GM23338 (cell line): Measurements from ENCODE around the gene SRGAP3. TPM values are rescaled to one million over a fixed set of nuclear protein-coding genes. Genes with fewer than 3 reads are reported as not detected.

Source experiments
- ATAC-seq: fragments of 200-7000 bp; cut with Tn5 transposase; 3 replicates; pipeline ENCODE4 v1.9.1; 2020
- DNase-seq: peaks from one replicate; pipeline ENCODE4 v3.0.0-alpha.2; 2015; ENCODE audit warnings: low spot score
- H2AFZ ChIP-seq: fragments of 200-600 bp; sonication (generic); 2 replicates; pipeline ENCODE4 v1.8.0; 2016; ENCODE audit warnings: antibody characterized with exemption, mild to moderate bottlenecking, moderate library complexity
- H3F3A ChIP-seq: fragments of 200-600 bp; sonication (generic); replicated peaks from 2 replicates; pipeline ENCODE4 v1.8.0; 2017; ENCODE audit warnings: antibody characterized with exemption, mixed run types, low read depth
- H3K27ac ChIP-seq: fragments of 200-600 bp; sonication (generic); 2 replicates; pipeline ENCODE4 v1.6.1; 2016; ENCODE audit warnings: low read depth
- H3K27me3 ChIP-seq: fragments of 200-600 bp; sonication (generic); 2 replicates; pipeline ENCODE4 v1.8.0; 2016; ENCODE audit warnings: mild to moderate bottlenecking, mixed run types, moderate library complexity; ENCODE audit not compliant: insufficient read depth
- H3K36me3 ChIP-seq: fragments of 200-600 bp; sonication (generic); 2 replicates; pipeline ENCODE4 v1.8.0; 2016; ENCODE audit warnings: mild to moderate bottlenecking; ENCODE audit not compliant: insufficient read depth
- H3K4me1 ChIP-seq: fragments of 200-600 bp; sonication (generic); 2 replicates; pipeline ENCODE4 v1.8.0; 2016; ENCODE audit warnings: mild to moderate bottlenecking, moderate library complexity; ENCODE audit not compliant: insufficient read depth
- H3K4me2 ChIP-seq: fragments of 200-600 bp; sonication (generic); 2 replicates; pipeline ENCODE4 v1.7.1; 2017; ENCODE audit warnings: mixed run types
- H3K4me3 ChIP-seq: fragments of 200-600 bp; sonication (generic); 2 replicates; pipeline ENCODE4 v1.6.1; 2016; ENCODE audit warnings: mixed run types
- H3K79me2 ChIP-seq: fragments of 200-600 bp; sonication (generic); replicated peaks from 2 replicates; pipeline ENCODE4 v1.8.0; 2017; ENCODE audit warnings: mild to moderate bottlenecking; ENCODE audit not compliant: insufficient read depth
- H3K9me2 ChIP-seq: fragments of 200-600 bp; sonication (generic); 2 replicates; pipeline ENCODE4 v1.8.0; 2017; ENCODE audit not compliant: insufficient read depth
- H4K20me1 ChIP-seq: fragments of 200-600 bp; sonication (generic); replicated peaks from 2 replicates; pipeline ENCODE4 v1.8.0; 2017; ENCODE audit warnings: mild to moderate bottlenecking; ENCODE audit not compliant: insufficient read depth
- H3K27ac Mint-ChIP-seq: 2 replicates; pipeline ENCODE4 v1.8.0; 2020; ENCODE audit warnings: inconsistent platforms, mild to moderate bottlenecking, moderate library complexity, mixed read lengths
- H3K27me3 Mint-ChIP-seq: 3 replicates; pipeline ENCODE4 v1.8.0; 2022; ENCODE audit warnings: low read depth, mild to moderate bottlenecking, moderate library complexity, mixed read lengths, inconsistent platforms; ENCODE audit not compliant: insufficient read depth, poor library complexity
- H3K36me3 Mint-ChIP-seq: 3 replicates; pipeline ENCODE4 v1.8.0; 2021; ENCODE audit warnings: low read depth, mild to moderate bottlenecking, inconsistent platforms, moderate library complexity, mixed read lengths
- H3K4me1 Mint-ChIP-seq: 3 replicates; pipeline ENCODE4 v1.8.0; 2020; ENCODE audit warnings: mild to moderate bottlenecking, inconsistent platforms, mixed read lengths
- H3K4me3 Mint-ChIP-seq: 3 replicates; pipeline ENCODE4 v1.8.0; 2021; ENCODE audit warnings: moderate library complexity, mild to moderate bottlenecking, inconsistent platforms, mixed read lengths
- H3K9me3 Mint-ChIP-seq: 3 replicates; pipeline ENCODE4 v1.8.0; 2020; ENCODE audit warnings: moderate library complexity, mild to moderate bottlenecking, inconsistent platforms, mixed read lengths
- CREB1 ChIP-seq: fragments of 250-450 bp; sonication (Bioruptor Pico); IDR thresholded peaks from 2 replicates; pipeline ENCODE4 v1.5.0; 2020; ENCODE audit warnings: low read depth, mild to moderate bottlenecking, moderate library complexity
- CTCF ChIP-seq, 2 experiments: fragments of 200-600 bp in 1 of 2; sonication (generic) in 1 of 2; conservative IDR thresholded peaks; 2 replicates each; pipeline versions ENCODE4 v1.5.1 to v1.6.1; 2016 to 2017; ENCODE audit warnings: antibody characterized with exemption in 2 of 2, low read depth in 2 of 2, mild to moderate bottlenecking in 2 of 2, moderate library complexity in 1 of 2
- ETS1 ChIP-seq: IDR thresholded peaks from 2 replicates; pipeline ENCODE4 v1.6.1; 2016; ENCODE audit warnings: antibody characterized with exemption
- EZH2 ChIP-seq: fragments of 200-600 bp; sonication (generic); IDR thresholded peaks from one replicate; pipeline ENCODE4 v1.8.0; 2017; ENCODE audit warnings: antibody characterized with exemption, mild to moderate bottlenecking, low read depth; ENCODE audit not compliant: unreplicated experiment
- EZH2phosphoT487 ChIP-seq: fragments of 200-600 bp; sonication (generic); IDR thresholded peaks from one replicate; pipeline ENCODE4 v1.8.1; 2018; ENCODE audit warnings: antibody characterized with exemption; ENCODE audit not compliant: unreplicated experiment
- JUNB ChIP-seq: IDR thresholded peaks from one replicate; pipeline ENCODE4 v1.6.1; 2016; ENCODE audit warnings: antibody characterized with exemption; ENCODE audit not compliant: unreplicated experiment
- NANOG ChIP-seq: IDR thresholded peaks from 2 replicates; pipeline ENCODE4 v1.6.1; 2016; ENCODE audit warnings: antibody characterized with exemption, borderline replicate concordance
- POLR2AphosphoS5 ChIP-seq: IDR thresholded peaks from 2 replicates; pipeline ENCODE4 v1.6.1; 2016; ENCODE audit warnings: antibody characterized with exemption, low read depth
- REST ChIP-seq: IDR thresholded peaks from one replicate; pipeline ENCODE4 v1.6.1; 2018; ENCODE audit warnings: antibody characterized with exemption; ENCODE audit not compliant: unreplicated experiment
- STAT1 ChIP-seq: IDR thresholded peaks from one replicate; pipeline ENCODE4 v1.6.1; 2016; ENCODE audit warnings: antibody characterized with exemption; ENCODE audit not compliant: unreplicated experiment
- ZNF114 ChIP-seq: fragments of 250-450 bp; sonication (Bioruptor Pico); IDR thresholded peaks from 2 replicates; pipeline ENCODE4 v1.5.0; 2020; ENCODE audit warnings: mild to moderate bottlenecking, moderate library complexity
- ZNF331 ChIP-seq: fragments of 250-450 bp; sonication (Bioruptor Pico); IDR thresholded peaks from 2 replicates; pipeline ENCODE4 v1.5.0; 2020; ENCODE audit warnings: low read depth, mild to moderate bottlenecking, moderate library complexity
- ZNF462 ChIP-seq: fragments of 250-450 bp; sonication (Bioruptor Pico); IDR thresholded peaks from 2 replicates; pipeline ENCODE4 v1.5.0; 2020; ENCODE audit warnings: mild to moderate bottlenecking, moderate library complexity
- polyA plus RNA-seq: library from polyadenylated mRNA; unstranded; fragments of >200 nt; fragmentation: Nextera tagmentation; extraction: Ambion mirVana; gene quantifications from 2 replicates; pipeline ENCODE4 v1.2.1, GENCODE V29; 2016
- total RNA-seq: library from RNA; depleted of rRNA; stranded (reverse); fragments of >200 nt; shearing (Covaris generic); gene quantifications from 2 replicates; pipeline ENCODE4 v1.2.3, GENCODE V29; 2014

Gene SRGAP3
- total and polyA plus RNA-seq, 2 experiments from 2014 or later, result 6.4 to 9.4 TPM

GRCh38 chr3:9161298-9161697 lies 88.1 kb downstream of the SRGAP3 start:
- Mint-ChIP-seq H3K27me3 (peaks cover 1% of the 10 kb centered on the region), H3K4me3 (no peak overlapping the region), H3K4me1 (peaks cover 3% of the 10 kb centered on the region)

More at GRCh38 chr3:9161298-9161697, 88.1 kb downstream of the SRGAP3 start:
- H3K4me1 ChIP-seq, result no peaks in the 10 kb centered on the region
- no peaks in the 10 kb centered on the region for H3K9me2 ChIP-seq
- no peak overlapping the region for H3K27ac ChIP-seq
- DNase-seq (no peak), ATAC-seq (no peak)
- no peak overlapping the region for H3K4me3 ChIP-seq
- no peaks in the 10 kb centered on the region for H3K79me2 ChIP-seq
- TF ChIP-seq EZH2, result no peak
- no peak for TF ChIP-seq REST
- no peak for TF ChIP-seq ETS1
- no peak for TF ChIP-seq CREB1 (CRISPR knock-in tag)
- TF ChIP-seq JUNB, result no peak
- no peak for TF ChIP-seq ZNF114 (CRISPR knock-in tag)
- no peak for TF ChIP-seq ZNF331
- no peak for TF ChIP-seq NANOG
- no peak for TF ChIP-seq CTCF (conservative IDR thresholded peaks at IDR 0.05; ENCODE audit: low read depth in 2 of 2)
- no peak for TF ChIP-seq ZNF462 (CRISPR knock-in tag)
- no peak for TF ChIP-seq STAT1
- TF ChIP-seq POLR2AphosphoS5, result no peak
- no peak for TF ChIP-seq EZH2phosphoT487
- no peak overlapping the region for H2AFZ ChIP-seq
- H3K27ac Mint-ChIP-seq, result no peak overlapping the region
- H3K36me3 Mint-ChIP-seq, result no peaks in the 10 kb centered on the region
- no peak overlapping the region for H3K4me2 ChIP-seq
- H4K20me1 ChIP-seq, result no peaks in the 10 kb centered on the region
- H3K36me3 ChIP-seq, result no peaks in the 10 kb centered on the region
- H3F3A ChIP-seq, result no peaks in the 10 kb centered on the region
- no peaks in the 10 kb centered on the region for H3K9me3 Mint-ChIP-seq
- no peaks in the 10 kb centered on the region for H3K27me3 ChIP-seq
